Duodenal mucosa (tissue), 2 donors: ENCODE measurements around the gene ACADSB.

ENCODE experiments used
- H3K27ac ChIP-seq: one replicate; pipeline ENCODE4 v1.7.0; 2013; ENCODE audit warnings: low read depth, low read length
- H3K27me3 ChIP-seq, 2 donors: one replicate each; pipeline ENCODE4 v1.7.0; 2013; ENCODE audit warnings: low read length in 2 of 2, control low read depth in 1 of 2; ENCODE audit not compliant: insufficient read depth in 2 of 2, control insufficient read depth in 1 of 2
- H3K36me3 ChIP-seq, 2 donors: one replicate each; pipeline ENCODE4 v1.7.0; 2013; ENCODE audit warnings: low read length in 2 of 2, control low read depth in 1 of 2; ENCODE audit not compliant: insufficient read depth in 2 of 2, control insufficient read depth in 1 of 2
- H3K4me1 ChIP-seq, 2 donors: one replicate each; pipeline ENCODE4 v1.7.0; 2013; ENCODE audit warnings: low read length in 2 of 2, control low read depth in 1 of 2; ENCODE audit not compliant: insufficient read depth in 2 of 2, control insufficient read depth in 1 of 2
- H3K4me3 ChIP-seq, 2 donors: one replicate each; pipeline ENCODE4 v1.7.0; 2013; ENCODE audit warnings: low read length in 2 of 2, low read depth in 1 of 2
- H3K9ac ChIP-seq, 2 donors: one replicate each; pipeline ENCODE4 v1.7.0; 2013; ENCODE audit warnings: low read length in 2 of 2, low read depth in 1 of 2
- H3K9me3 ChIP-seq, 2 donors: one replicate each; pipeline ENCODE4 v1.7.0; 2013; ENCODE audit warnings: low read length in 2 of 2, control low read depth in 1 of 2; ENCODE audit not compliant: control insufficient read depth in 1 of 2

The ACADSB gene

DNA sequence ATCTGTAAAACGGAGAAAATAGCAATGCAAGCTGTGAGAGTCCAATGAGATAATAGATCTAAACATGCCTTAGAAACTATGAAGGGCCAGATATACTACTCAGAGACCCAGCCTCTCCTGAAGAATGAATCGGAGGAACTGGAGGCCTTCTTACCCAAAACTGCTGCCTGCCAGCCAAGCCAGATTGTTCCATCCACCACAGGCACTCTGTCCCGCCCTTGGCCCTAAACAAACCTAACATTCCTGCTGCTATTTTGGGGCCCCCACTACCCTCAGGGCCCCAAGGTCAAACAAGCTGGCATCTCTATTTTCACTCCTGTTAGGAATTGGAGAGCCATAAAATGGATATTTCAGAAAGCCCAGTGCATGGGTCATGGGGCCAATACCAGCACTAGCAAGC is 79.0 kb downstream of the ACADSB start:
- no peaks in the 10 kb centered on the region for H3K27me3 ChIP-seq
- H3K4me1 ChIP-seq = no peaks in the 10 kb centered on the region
- no peaks in the 10 kb centered on the region for H3K9me3 ChIP-seq
- no peaks in the 10 kb centered on the region for H3K36me3 ChIP-seq
- H3K27ac ChIP-seq = no peak overlapping the region
- no peak overlapping the region for H3K4me3 ChIP-seq
- H3K9ac ChIP-seq = no peak overlapping the region

DNA sequence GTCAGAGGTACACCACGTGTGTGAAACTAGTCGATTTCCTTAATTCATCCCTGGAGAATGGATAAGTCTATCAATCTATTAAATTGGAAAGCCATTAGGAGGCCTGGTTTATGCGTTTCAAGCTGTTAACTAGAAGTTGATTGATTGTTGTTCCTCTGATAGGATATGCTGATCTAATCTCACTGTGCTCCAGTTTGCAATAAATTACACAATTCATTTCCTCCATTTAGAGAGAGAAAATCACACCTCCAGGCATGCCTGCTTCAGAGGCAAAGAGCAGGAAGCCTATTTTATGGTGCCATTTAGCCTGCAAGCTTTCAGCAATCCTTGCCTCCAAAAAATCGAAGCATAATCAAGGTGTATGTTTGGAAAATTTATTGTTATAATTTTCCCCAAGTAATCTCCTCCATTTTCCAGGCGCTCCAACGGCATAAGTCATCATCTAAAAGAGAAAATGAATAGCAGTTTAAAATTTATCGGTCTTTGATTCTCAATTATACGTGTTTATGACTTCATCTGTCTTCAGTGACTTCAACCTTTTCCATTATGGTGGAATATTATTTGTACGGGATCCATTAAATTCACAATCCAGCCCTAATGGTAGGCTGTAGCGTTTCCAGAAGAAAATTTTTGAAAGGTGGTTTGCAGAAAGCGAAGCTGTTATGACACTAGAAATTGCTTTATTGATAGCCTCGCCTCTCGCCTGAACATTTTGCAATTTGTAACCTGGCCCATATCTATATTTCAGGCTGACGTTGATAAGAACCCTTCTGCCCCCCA is 84.0 kb downstream of the ACADSB start:
- Histone ChIP-seq H3K4me3 (no peak overlapping the region), H3K27me3 (peaks cover 3 to 4% of the 10 kb centered on the region in 2 donors), H3K9ac (no peak overlapping the region), H3K36me3 (no peaks in the 10 kb centered on the region), H3K4me1 (no peaks in the 10 kb centered on the region), H3K9me3 (no peaks in the 10 kb centered on the region), H3K27ac (no peak overlapping the region)

DNA sequence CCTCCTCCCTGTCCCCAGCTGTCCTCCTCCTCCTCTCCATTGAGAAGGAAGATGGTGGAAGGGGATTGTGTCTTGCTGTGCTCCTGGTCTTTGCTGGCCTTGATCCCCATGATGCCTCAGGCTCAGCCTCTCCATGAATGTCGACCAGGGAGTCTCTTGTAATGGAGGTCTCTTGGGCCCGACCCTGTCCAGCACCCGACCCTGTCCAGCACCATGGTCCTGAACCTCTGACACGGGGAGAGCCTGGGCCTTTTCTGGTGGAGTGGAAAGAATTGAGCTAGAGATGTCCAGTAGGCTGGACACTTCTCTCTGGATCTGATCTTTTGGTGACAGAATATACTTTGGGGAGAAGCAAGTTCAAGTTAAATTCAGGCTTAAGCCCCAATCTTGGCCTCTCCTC is 84.7 kb downstream of the ACADSB start:
- Histone ChIP-seq H3K4me1 (no peaks in the 10 kb centered on the region), H3K27me3 (peaks cover 3 to 4% of the 10 kb centered on the region in 2 donors), H3K36me3 (no peaks in the 10 kb centered on the region)

DNA sequence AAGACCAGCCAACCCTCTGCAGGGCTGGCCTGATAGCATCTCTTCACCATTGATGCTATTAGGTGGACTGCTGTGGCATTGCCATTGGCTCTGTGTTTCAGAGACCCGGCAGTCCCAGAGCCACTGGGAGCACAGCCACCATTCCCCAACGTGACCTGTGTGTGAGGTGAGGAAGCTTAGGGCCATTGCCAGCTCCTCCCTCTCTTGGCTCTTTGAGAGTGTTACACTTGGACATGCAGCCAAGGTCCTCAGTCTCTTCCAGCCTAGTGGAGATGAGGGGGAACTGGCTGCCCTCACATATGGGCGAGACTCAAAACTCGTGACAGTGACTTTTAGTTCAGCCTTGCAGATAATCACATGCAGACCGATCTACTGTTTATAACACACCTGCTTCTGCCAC is 87.6 kb downstream of the ACADSB start:
- no peak overlapping the region for H3K9ac ChIP-seq
- H3K4me1 ChIP-seq = no peaks in the 10 kb centered on the region
- peaks cover 3 to 4% of the 10 kb centered on the region in 2 donors for H3K27me3 ChIP-seq
- no peak overlapping the region for H3K27ac ChIP-seq
- H3K4me3 ChIP-seq = no peak overlapping the region
- H3K9me3 ChIP-seq = no peaks in the 10 kb centered on the region
- H3K36me3 ChIP-seq = no peaks in the 10 kb centered on the region

More for the DNA sequence above, 84.7 kb downstream of the ACADSB start:
- no peak overlapping the region for H3K4me3 ChIP-seq
- H3K27ac ChIP-seq = no peak overlapping the region
- H3K9ac ChIP-seq = no peak overlapping the region
- H3K9me3 ChIP-seq = no peaks in the 10 kb centered on the region

DNA sequence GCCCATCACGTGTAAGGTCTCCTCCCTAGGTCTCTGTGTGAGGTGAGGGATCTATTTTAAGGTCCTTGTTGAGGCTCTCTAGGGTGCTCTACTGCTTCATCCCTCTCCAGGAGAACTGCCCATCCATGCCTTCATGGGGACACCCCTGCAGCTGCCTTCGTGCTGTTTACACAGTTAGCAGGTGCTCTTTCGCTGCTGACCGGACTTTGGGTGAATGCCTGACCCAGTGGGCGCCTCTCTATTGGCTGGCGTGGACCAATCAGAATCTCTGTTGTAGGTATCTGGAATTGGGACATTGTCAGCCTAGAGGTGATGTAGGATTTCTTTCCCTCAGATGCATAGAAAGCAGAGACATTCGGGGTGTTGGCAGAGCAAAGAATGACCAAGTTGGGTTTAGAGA is 88.2 kb downstream of the ACADSB start:
- Histone ChIP-seq H3K4me3 (no peak overlapping the region), H3K27ac (no peak overlapping the region), H3K36me3 (no peaks in the 10 kb centered on the region), H3K27me3 (peaks cover 3 to 4% of the 10 kb centered on the region in 2 donors), H3K9ac (no peak overlapping the region), H3K9me3 (no peaks in the 10 kb centered on the region), H3K4me1 (no peaks in the 10 kb centered on the region)

DNA sequence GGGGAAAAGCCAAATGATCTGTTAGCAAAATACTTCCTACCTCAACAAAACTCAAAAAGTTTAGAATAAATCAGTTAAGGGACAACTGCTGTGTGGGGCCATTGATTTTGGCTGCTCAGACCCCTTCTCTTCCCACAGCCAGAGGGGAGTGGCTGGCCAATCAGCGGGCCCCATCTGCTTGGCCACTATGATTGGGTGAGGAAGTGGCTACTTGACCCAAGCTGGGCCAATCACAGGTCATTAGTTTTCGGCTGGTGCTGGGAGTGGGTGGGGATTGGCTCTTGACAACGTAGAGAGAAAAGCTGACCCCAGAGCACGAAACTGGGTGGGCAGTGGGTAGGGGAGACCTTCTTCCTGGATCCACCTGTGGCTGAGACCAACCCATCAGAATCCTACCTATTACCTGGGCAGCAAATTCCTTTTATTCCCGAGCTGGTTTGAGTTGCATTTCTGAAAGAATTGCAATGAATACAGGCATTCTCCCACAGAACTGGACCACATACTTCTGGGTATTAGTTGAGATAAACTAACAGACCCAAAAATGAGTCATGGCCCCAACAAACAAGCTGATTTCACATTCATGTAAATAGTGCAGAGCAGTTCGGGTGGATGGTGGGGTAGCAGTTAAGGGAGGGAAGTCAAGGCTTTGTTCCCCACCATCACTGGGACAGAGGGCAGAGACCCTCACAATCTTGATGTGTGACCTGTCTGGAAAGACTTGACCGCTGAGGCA is 91.4 kb downstream of the ACADSB start:
- no peaks in the 10 kb centered on the region for H3K36me3 ChIP-seq
- H3K27me3 ChIP-seq = peaks cover 0 to 4% of the 10 kb centered on the region in 2 donors
- H3K27ac ChIP-seq = no peak overlapping the region
- no peaks in the 10 kb centered on the region for H3K9me3 ChIP-seq
- H3K4me3 ChIP-seq = no peak overlapping the region
- H3K4me1 ChIP-seq = no peaks in the 10 kb centered on the region
- no peak overlapping the region for H3K9ac ChIP-seq

DNA sequence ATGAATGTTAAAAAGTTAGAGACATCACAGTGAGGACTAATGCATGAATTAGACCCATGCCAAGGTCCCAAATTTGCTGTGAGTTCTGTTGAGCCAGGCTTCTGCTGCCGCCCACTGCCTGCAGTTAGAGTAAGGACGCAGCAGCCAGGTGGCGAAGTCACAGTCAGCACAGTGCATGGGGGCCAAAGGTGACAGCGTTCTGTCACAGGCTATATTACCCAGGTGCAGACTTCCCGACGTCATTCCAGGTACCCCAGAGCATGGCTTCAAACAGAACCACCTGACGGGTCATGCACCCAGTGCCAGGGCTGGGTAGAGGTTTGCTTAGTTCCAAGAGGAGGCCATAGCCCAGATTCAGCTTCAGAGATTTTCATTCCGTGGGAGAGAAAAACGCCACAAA is 93.1 kb downstream of the ACADSB start:
- H3K36me3 ChIP-seq = no peaks in the 10 kb centered on the region

DNA sequence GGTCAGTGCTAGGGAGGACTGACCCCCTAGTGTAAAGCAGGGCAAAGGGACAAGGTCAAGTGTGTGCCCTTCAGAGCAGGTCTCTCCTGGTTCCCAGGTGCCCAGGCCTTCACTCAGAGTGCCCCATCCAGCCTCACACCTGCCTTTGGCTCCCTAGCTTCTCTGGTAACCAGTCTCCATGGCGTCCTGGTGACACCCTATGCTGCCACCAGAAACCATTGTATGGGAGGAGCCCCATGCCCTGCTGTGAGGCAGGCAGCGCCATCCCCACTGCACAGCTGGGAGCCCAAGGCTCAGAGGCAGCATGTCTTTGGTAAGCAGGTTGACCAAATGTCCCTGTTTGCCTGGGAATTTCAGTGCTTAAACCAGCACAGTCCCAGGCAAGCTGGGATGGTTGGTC is 93.9 kb downstream of the ACADSB start:
- Histone ChIP-seq H3K9me3 (no peaks in the 10 kb centered on the region), H3K4me1 (no peaks in the 10 kb centered on the region), H3K4me3 (no peak overlapping the region), H3K9ac (no peak overlapping the region), H3K27me3 (no peaks in the 10 kb centered on the region), H3K27ac (no peak overlapping the region), H3K36me3 (no peaks in the 10 kb centered on the region)

More for the DNA sequence above, 93.1 kb downstream of the ACADSB start:
- Histone ChIP-seq H3K9me3 (no peaks in the 10 kb centered on the region), H3K27ac (no peak overlapping the region), H3K4me3 (no peak overlapping the region), H3K27me3 (no peaks in the 10 kb centered on the region), H3K4me1 (no peaks in the 10 kb centered on the region), H3K9ac (no peak overlapping the region)

DNA sequence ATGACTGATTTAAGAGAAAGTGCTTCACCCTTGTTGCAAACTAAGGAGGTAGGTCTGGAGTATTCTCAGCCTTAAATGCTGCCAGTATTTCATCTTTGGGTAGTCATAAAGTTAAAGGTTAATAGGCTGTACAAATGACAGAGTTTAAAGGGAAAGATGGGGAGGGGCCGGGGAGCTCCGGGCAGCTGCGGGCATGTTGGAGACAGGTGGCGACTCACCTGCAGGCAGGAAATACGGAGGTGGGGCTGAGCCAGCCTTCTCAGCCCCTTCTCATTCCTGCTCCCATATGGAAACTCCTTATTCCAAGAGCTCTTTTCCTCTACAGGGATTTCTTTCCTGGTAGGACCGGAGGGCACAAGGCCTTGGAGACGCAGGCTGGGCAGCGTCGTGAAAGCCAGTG is 95.1 kb downstream of the ACADSB start:
- Histone ChIP-seq H3K27me3 (no peaks in the 10 kb centered on the region), H3K27ac (no peak overlapping the region), H3K4me3 (no peak overlapping the region), H3K36me3 (no peaks in the 10 kb centered on the region), H3K4me1 (no peaks in the 10 kb centered on the region), H3K9me3 (no peaks in the 10 kb centered on the region), H3K9ac (no peak overlapping the region)
